GM12874 (cell line): ENCODE results near the gene TTYH3.

ENCODE experiments used
- CTCF ChIP-seq: IDR thresholded peaks from 2 replicates; pipeline ENCODE4 v1.5.1; 2011; ENCODE audit warnings: low read depth, mild to moderate bottlenecking, control low read depth, low read length, moderate library complexity; ENCODE audit not compliant: insufficient read depth

TTYH3 gene

GRCh38 chr7:2587778-2588177 lies 44.0 kb upstream of the TTYH3 start:
- no peak for TF ChIP-seq CTCF

GRCh38 chr7:2589341-2589740 lies 42.4 kb upstream of the TTYH3 start:
- TF ChIP-seq CTCF = no peak

- TF ChIP-seq CTCF = no peak
Measured at GRCh38 chr7:2592375-2592865, 39.4 kb upstream of the TTYH3 start.

DNA sequence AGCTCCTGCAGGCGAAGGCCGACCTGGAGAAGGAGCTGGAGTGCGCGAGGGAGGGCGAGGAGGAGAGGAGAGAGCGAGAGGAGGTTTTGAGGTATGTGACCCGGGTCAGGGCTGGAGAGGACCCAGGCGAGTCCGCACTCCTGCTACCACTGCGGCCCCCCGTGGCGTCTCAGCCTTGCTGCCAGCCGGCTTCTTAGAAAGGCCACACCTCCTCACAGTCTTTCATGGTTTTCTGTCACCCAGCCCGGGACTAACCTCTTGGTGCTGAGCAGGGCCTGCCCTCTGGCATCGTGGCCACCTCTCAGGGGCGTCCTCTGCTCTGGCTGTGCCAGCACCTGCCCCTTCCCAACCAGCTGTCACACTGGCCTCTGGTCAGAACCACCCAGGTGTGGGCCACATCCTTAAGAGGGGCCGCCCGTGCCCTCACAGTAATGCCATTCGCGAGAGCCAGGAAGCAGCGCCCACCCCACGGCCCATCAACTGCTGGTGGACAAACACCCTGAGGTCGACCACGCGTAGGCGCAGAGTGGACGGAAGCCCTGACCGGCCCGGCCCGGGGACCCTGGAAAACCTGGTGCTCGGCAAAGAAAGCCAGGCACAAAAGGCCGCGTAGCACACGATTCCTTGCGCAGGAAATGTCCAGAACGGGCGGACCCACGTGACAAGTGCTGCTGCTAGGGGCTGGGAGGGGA lies 38.6 kb upstream of the TTYH3 start:
- no peak for TF ChIP-seq CTCF

GRCh38 chr7:2594599-2594998 lies 37.2 kb upstream of the TTYH3 start:
- TF ChIP-seq CTCF = no peak

DNA sequence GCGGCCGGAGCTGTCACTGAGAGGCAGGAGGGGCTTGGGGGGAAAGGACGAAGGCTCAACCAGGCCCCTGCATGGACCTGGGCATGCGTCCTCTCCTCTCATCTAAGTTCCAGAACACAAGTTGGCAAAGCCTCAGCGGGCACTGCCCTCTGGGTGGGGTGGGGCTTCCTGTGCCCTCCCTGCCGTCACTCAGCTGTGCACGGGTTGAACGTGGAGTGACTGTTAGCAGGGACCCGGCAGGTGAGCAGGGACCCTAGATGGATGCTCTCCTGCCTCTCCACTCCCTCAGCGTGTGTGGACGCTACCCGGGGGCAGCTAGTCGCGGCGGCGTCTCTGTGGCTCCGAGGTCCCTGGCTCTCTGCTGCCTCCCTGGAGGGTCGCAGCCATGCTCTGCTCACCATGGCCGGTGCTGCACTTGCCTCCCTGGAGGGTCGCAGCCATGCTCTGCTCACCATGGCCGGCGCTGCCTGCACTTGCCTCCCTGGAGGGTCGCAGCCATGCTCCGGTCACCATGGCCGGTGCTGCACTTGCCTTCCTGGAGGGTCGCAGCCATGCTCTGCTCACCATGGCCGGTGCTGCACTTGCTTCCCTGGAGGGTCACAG lies 36.4 kb upstream of the TTYH3 start:
- no peak for TF ChIP-seq CTCF

DNA sequence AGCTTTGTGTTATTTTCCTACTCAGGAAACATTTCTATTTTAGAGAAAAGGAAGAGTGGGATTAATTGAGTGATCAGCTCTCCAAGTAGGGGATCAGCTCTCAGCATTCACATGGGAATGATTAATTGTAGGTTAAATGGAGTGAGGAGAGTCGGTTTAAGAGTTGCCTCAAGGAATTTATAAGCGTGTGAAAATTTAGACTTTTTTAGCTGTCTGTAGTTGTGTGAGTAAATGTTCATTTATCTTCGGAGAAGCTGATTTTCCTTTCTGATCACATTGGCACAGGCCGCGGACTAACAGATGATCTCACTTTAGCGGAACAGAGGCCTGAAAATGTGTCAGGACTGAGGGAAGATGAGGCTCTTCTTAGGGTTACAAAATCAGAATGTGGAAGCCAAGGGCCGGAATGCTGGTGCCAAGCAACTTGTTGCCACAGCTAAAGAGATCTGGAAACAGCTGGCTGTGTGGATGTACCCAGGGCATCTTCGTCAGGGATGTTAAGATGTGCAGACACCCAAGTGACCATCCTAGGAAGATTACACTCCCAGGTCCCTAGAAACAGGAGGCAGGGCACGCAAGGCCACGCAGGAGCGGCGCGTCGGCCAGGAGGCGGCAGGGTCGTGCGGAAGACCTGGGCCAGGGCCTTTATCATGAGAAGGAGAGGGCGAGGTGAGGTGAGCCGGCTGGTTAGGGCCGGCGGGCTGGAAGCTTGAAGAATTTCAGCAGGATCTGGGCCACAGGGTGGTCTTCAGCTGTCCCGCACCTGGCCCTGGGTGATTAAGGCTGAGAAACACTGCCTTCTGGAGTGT lies 35.1 kb upstream of the TTYH3 start:
- TF ChIP-seq CTCF = no peak
